OCI-LY7 (cell line): ENCODE data around the gene AIFM2. TPM values are rescaled to one million over a fixed set of nuclear protein-coding genes. Genes with fewer than 3 reads are reported as not detected.
"Not testable (repeated sequence)": the region's sequence is repeated elsewhere in the genome, so short reads cannot be mapped to it uniquely, and the experiment has no call there.

Experiments used
- BruUV-seq: library from RNA; stranded (reverse); fragments of 400-500 nt; replicated peaks from 2 replicates; lab custom pipeline; 2021; lab: Mats Ljungman, UMichigan
- CTCF ChIA-PET: fragments of 300-600 bp; sonication (Branson Sonifier 250); formaldehyde crosslinking; loops from one replicate; lab custom pipeline; 2022; ENCODE audit warnings: antibody characterized with exemption; ENCODE audit not compliant: unreplicated experiment; lab: Charles Lee
- POLR2A ChIA-PET: fragments of 300-600 bp; sonication (Branson Sonifier 250); formaldehyde crosslinking; loops from one replicate; lab custom pipeline; 2022; ENCODE audit warnings: antibody characterized with exemption; lab: Charles Lee
- DNase-seq: peaks from one replicate; pipeline ENCODE4 v3.0.0-alpha.2; 2015; ENCODE audit warnings: low spot score
- H2AFZ ChIP-seq: fragments of 200-600 bp; sonication (generic), shearing (Covaris generic); 2 replicates; pipeline ENCODE4 v1.6.1; 2014; ENCODE audit warnings: mild to moderate bottlenecking, antibody characterized with exemption, low read length, moderate library complexity
- H3K27ac ChIP-seq: fragments of 200-600 bp; sonication (generic); 2 replicates; pipeline ENCODE4 v1.5.1; 2014; ENCODE audit warnings: mixed run types, low read depth, mild to moderate bottlenecking, moderate library complexity, low read length, inconsistent platforms; ENCODE audit not compliant: poor library complexity, severe bottlenecking
- H3K36me3 ChIP-seq: fragments of 200-600 bp; sonication (generic); 2 replicates; pipeline ENCODE4 v1.6.1; 2014; ENCODE audit warnings: mild to moderate bottlenecking, antibody characterized with exemption, low read length, moderate library complexity, mixed read lengths; ENCODE audit not compliant: insufficient read depth
- H3K4me1 ChIP-seq: fragments of 200-600 bp; sonication (generic); 2 replicates; pipeline ENCODE4 v1.5.1; 2014; ENCODE audit warnings: mild to moderate bottlenecking, low read length; ENCODE audit not compliant: insufficient read depth, poor library complexity, severe bottlenecking
- H3K4me2 ChIP-seq: fragments of 200-600 bp; sonication (generic); 2 replicates; pipeline ENCODE4 v1.6.1; 2014; ENCODE audit warnings: mild to moderate bottlenecking, low read length
- H3K4me3 ChIP-seq: fragments of 200-600 bp; sonication (generic); 2 replicates; pipeline ENCODE4 v1.5.1; 2014; ENCODE audit warnings: mild to moderate bottlenecking, low read depth, low read length; ENCODE audit not compliant: poor library complexity, severe bottlenecking
- H3K79me2 ChIP-seq: fragments of 200-600 bp; sonication (generic); 2 replicates; pipeline ENCODE4 v1.6.1; 2016; ENCODE audit warnings: low read depth, mild to moderate bottlenecking, low read length, moderate library complexity, mixed read lengths; ENCODE audit not compliant: insufficient read depth
- H3K9me2 ChIP-seq: fragments of 200-600 bp; sonication (generic); 2 replicates; pipeline ENCODE4 v1.6.1; 2016; ENCODE audit warnings: mild to moderate bottlenecking, low read length, mixed read lengths; ENCODE audit not compliant: insufficient read depth
- H3K9me3 ChIP-seq: fragments of 200-600 bp; sonication (generic); 2 replicates; pipeline ENCODE4 v1.6.1; 2014; ENCODE audit warnings: mild to moderate bottlenecking, mixed run types, low read length, mixed read lengths
- H4K20me1 ChIP-seq: fragments of 200-600 bp; sonication (generic); 2 replicates; pipeline ENCODE4 v1.6.1; 2014; ENCODE audit warnings: mild to moderate bottlenecking, antibody characterized with exemption, low read length, moderate library complexity, mixed read lengths; ENCODE audit not compliant: insufficient read depth
- CTCF ChIP-seq: fragments of 200-600 bp; sonication (generic); conservative IDR thresholded peaks from 2 replicates; pipeline ENCODE4 v1.5.1; 2014; ENCODE audit warnings: mild to moderate bottlenecking, antibody characterized with exemption, low read length, moderate library complexity, mixed read lengths
- EZH2phosphoT487 ChIP-seq: fragments of 200-600 bp; sonication (generic); IDR thresholded peaks from 2 replicates; pipeline ENCODE4 v1.6.1; 2018; ENCODE audit warnings: low read depth, borderline replicate concordance, mild to moderate bottlenecking, mixed run types, antibody characterized with exemption, low read length, moderate library complexity, mixed read lengths
- intact Hi-C: fragments of 100-400 bp; cut with micrococcal nuclease; formaldehyde crosslinking; loops from one replicate; pipeline ENCODE4 v1.10.0; 2022; ENCODE audit not compliant: unreplicated experiment
- total RNA-seq, 2 experiments: library from RNA; depleted of rRNA in 1 of 2; stranded (reverse); fragments of >200 nt in 1 of 2; shearing (Covaris generic) in 1 of 2; gene quantifications; 2 replicates each; pipeline ENCODE4 v1.2.3, GENCODE V29; 2014 to 2022

Gene AIFM2
- total RNA-seq, 2 experiments from 2014 or later, result 1.7 to 2.6 TPM

- no peak overlapping the region for H3K4me3 ChIP-seq
- H3K4me1 ChIP-seq, result no peaks in the 10 kb centered on the region
- BruUV-seq, result no TSS peak
- H3K27ac ChIP-seq, result no peak overlapping the region
- H4K20me1 ChIP-seq, result no peaks in the 10 kb centered on the region
- H3K4me2 ChIP-seq, result no peak overlapping the region
- intact Hi-C loops, result no loop called here
- TF ChIP-seq EZH2phosphoT487, result no peak
- TF ChIP-seq CTCF, result no peak
- no peak for DNase-seq
- no peaks in the 10 kb centered on the region for H3K79me2 ChIP-seq
- no peaks in the 10 kb centered on the region for H3K36me3 ChIP-seq
- no peaks in the 10 kb centered on the region for H3K9me3 ChIP-seq
- H3K9me2 ChIP-seq, result no peaks in the 10 kb centered on the region
- POLR2A ChIA-PET, result no interaction called here
- no peak overlapping the region for H2AFZ ChIP-seq
- CTCF ChIA-PET, result no interaction called here
Measured at GRCh38 chr10:70123817-70124216, 8.8 kb downstream of the AIFM2 start.

GRCh38 chr10:70123166-70123565, 9.5 kb downstream of the AIFM2 start:
- H3K4me2 ChIP-seq, H3K79me2 ChIP-seq, H2AFZ ChIP-seq, H3K4me3 ChIP-seq, DNase-seq, H4K20me1 ChIP-seq, BruUV-seq, intact Hi-C loops, H3K36me3 ChIP-seq, H3K9me2 ChIP-seq, POLR2A ChIA-PET, CTCF ChIA-PET, H3K27ac ChIP-seq, H3K9me3 ChIP-seq, H3K4me1 ChIP-seq: not testable (repeated sequence)

- no peaks in the 10 kb centered on the region for H3K4me1 ChIP-seq
- CTCF ChIA-PET, result no interaction called here
- H3K9me3 ChIP-seq, result no peaks in the 10 kb centered on the region
- DNase-seq, result no peak
- H3K4me2 ChIP-seq, result no peak overlapping the region
- intact Hi-C loops, result no loop called here
- no peaks in the 10 kb centered on the region for H3K36me3 ChIP-seq
- H3K27ac ChIP-seq, result no peak overlapping the region
- no TSS peak for BruUV-seq
- H3K4me3 ChIP-seq, result no peak overlapping the region
- no peak for TF ChIP-seq EZH2phosphoT487
- no peak for TF ChIP-seq CTCF
- POLR2A ChIA-PET, result no interaction called here
- H4K20me1 ChIP-seq, result no peaks in the 10 kb centered on the region
- H2AFZ ChIP-seq, result no peak overlapping the region
- H3K79me2 ChIP-seq, result no peaks in the 10 kb centered on the region
- H3K9me2 ChIP-seq, result no peaks in the 10 kb centered on the region
Measured at GRCh38 chr10:70122742-70123141, 9.9 kb downstream of the AIFM2 start.
